ENCODE data around the gene SLC44A3. TPM values are rescaled to one million over a fixed set of nuclear protein-coding genes. Genes with fewer than 3 reads are reported as not detected.
"Not testable (repeated sequence)": the region's sequence is repeated elsewhere in the genome, so short reads cannot be mapped to it uniquely, and the experiment has no call there.

The SLC44A3 gene
- total RNA-seq, 2 experiments from 2014 or later: not detected

DNA sequence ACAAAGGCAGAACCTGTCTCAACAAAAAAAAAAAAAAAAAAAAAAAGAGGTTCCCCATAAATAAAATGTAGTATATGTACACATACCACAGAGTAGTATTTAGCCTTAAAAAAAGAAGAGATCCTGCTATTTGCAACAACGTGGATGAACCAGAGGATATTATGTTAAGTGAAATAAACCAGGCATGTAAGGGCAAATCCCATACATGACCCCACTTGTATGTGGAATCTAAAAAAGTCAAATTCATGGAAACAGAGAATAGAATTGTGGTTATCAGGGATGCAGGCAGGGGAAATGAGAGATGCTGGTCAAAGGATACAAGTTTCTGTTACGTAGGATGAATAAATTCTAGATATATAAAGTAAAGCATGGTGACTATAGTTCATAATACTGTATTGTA, 16.7 kb downstream of the SLC44A3 start:
- ATAC-seq: no peak
- H3K27ac Mint-ChIP-seq: no peak overlapping the region
- H3K9me3 Mint-ChIP-seq: no peaks in the 10 kb centered on the region
- ChIA-PET POLR2A (no interaction called here), CTCF (interaction anchor here (2.0 kb wide), 1 partner anchor 18 kb away, joined by 12 read pairs; no protein-coding TSS in a partner anchor)
- TF ChIP-seq CTCF (IDR thresholded peaks at IDR 0.05): no peak
- intact Hi-C loops (cut with micrococcal nuclease): no loop called here
- H3K4me3 Mint-ChIP-seq: no peak overlapping the region
- DNase-seq: no peak
- H3K4me1 Mint-ChIP-seq (ENCODE audit: low read depth): no peaks in the 10 kb centered on the region
- H3K36me3 Mint-ChIP-seq (ENCODE audit: low read depth): no peaks in the 10 kb centered on the region
- peaks cover 5% of the 10 kb centered on the region for H3K27me3 Mint-ChIP-seq

DNA sequence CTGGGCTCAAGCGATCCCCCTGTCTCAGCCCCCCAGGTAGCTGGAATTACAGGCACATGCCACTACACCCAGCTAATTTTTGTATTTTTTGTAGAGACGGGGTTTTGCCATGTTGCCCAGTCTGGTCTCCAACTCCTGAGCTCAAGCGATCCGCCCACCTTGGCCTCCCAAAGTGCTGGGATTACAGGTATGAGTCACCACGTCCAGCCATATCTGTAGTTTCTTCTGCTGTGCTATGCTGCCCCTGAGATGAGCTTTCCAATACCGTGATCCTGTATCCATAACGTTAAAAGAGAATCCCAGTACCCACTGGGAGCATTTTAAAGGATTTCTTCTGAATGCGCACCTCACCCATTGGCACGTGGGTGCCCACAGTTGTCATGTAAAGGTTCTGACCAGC, 20.2 kb downstream of the SLC44A3 start:
- not testable (repeated sequence) for ATAC-seq; H3K36me3 Mint-ChIP-seq (ENCODE audit: low read depth)
- CTCF ChIA-PET: interaction anchor here (1.3 to 1.6 kb wide), 2 partner anchors 203 to 244 kb away, joined by 3 to 4 read pairs; no protein-coding TSS in a partner anchor

DNA sequence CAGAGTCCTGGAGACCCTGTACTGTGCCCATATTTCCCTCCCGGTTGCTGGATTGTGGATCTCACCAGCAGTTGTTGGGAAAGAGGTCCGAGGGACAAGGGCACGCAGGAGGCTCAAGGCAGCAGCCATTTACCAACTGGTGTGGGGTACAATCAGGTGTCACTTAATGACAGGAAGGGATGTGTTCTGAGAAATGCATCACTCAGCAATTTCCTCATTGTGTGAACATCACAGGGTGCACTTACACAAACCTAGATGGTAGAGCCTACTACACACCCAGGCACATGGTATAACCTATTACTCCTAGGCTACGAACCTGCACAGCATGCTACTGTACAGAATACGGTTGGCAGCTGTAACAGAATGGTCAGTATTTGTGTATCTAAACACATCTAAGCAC, 20.7 kb downstream of the SLC44A3 start:
- TF ChIP-seq CTCF (IDR thresholded peaks at IDR 0.05): no peak
- Mint-ChIP-seq H3K4me1 (ENCODE audit: low read depth) (no peaks in the 10 kb centered on the region), H3K4me3 (no peak overlapping the region), H3K9me3 (no peaks in the 10 kb centered on the region), H3K27ac (no peak overlapping the region), H3K27me3 (peaks cover 4% of the 10 kb centered on the region), H3K36me3 (ENCODE audit: low read depth) (no peaks in the 10 kb centered on the region)
- ChIA-PET POLR2A (no interaction called here), CTCF (interaction anchor here (0.9 to 1.6 kb wide), 3 partner anchors 14 to 244 kb away, joined by 3 to 6 read pairs (median 4); no protein-coding TSS in a partner anchor)
- intact Hi-C loops (cut with micrococcal nuclease): loop anchor here (2.0 kb wide), 1 partner anchor 30 kb away; no protein-coding TSS in a partner anchor
- no peak for DNase-seq
- no peak for ATAC-seq

More for the DNA sequence above, 20.2 kb downstream of the SLC44A3 start:
- H3K9me3 Mint-ChIP-seq; H3K4me3 Mint-ChIP-seq; POLR2A ChIA-PET; DNase-seq; H3K27me3 Mint-ChIP-seq; H3K4me1 Mint-ChIP-seq (ENCODE audit: low read depth); H3K27ac Mint-ChIP-seq: not testable (repeated sequence)
- intact Hi-C loops (cut with micrococcal nuclease): loop anchor here (2.0 kb wide), 1 partner anchor 30 kb away; no protein-coding TSS in a partner anchor

DNA sequence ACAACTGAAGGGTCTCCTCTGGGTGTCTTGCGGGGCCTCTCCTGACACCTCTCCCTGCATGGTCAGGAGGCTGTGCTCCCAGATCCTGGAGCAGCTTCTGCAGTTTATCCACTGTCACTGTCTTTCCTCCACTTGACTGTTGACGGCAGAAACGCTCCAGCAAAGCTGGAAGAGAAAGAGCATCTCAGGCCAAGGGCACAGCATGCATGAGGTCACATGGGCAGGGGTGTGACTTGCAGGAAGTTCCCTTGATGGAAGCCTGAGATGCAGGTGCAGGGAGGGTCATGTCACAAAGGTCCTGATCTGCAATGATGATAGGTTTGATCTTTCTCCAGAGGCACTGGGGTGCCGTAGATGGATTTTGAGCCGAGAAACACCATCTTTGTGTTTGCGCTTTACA, 23.3 kb downstream of the SLC44A3 start:
- no peaks in the 10 kb centered on the region for H3K9me3 Mint-ChIP-seq
- no peaks in the 10 kb centered on the region for H3K4me1 Mint-ChIP-seq (ENCODE audit: low read depth)
- no peak overlapping the region for H3K4me3 Mint-ChIP-seq
- H3K27ac Mint-ChIP-seq: no peak overlapping the region
- peaks cover 2% of the 10 kb centered on the region for H3K27me3 Mint-ChIP-seq
- DNase-seq (peak; percentile 5), ATAC-seq (no peak)
- H3K36me3 Mint-ChIP-seq (ENCODE audit: low read depth): no peaks in the 10 kb centered on the region
- no peak for TF ChIP-seq CTCF (IDR thresholded peaks at IDR 0.05)
- POLR2A ChIA-PET: no interaction called here
- intact Hi-C loops (cut with micrococcal nuclease): no loop called here
- CTCF ChIA-PET: interaction anchor here (0.8 to 3.3 kb wide), 3 partner anchors 11 to 200 kb away, joined by 3 to 17 read pairs (median 3); no protein-coding TSS in a partner anchor

DNA sequence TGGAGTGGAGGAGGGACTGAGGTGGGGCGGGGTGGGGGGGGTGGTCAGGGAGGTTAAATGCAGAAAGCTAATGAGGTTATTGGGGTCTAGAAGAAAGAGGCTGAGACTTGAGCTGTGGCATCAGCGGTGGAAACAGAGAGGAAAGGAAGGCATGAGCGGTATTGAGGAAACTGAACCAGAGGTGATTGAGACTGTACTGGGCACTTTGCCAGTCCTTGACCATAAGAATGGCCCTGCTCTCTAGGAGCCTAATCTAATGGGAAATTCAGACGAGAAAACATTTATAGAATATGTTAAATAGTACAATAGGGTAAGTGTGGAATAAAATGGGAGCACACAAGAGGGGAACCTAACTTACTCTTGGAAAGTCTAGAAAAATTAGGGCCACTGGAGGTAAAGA, 23.7 kb downstream of the SLC44A3 start:
- CTCF ChIA-PET: interaction anchor here (1.0 to 3.3 kb wide), 2 partner anchors 11 to 200 kb away, joined by 3 to 17 read pairs; no protein-coding TSS in a partner anchor
- Mint-ChIP-seq H3K36me3 (ENCODE audit: low read depth) (no peaks in the 10 kb centered on the region), H3K27me3 (peaks cover 4% of the 10 kb centered on the region), H3K4me1 (ENCODE audit: low read depth) (no peaks in the 10 kb centered on the region), H3K9me3 (no peaks in the 10 kb centered on the region), H3K27ac (no peak overlapping the region), H3K4me3 (no peak overlapping the region)
- no peak for ATAC-seq
- no peak for TF ChIP-seq CTCF (IDR thresholded peaks at IDR 0.05)
- intact Hi-C loops (cut with micrococcal nuclease): no loop called here
- POLR2A ChIA-PET: interaction anchor here (1.3 kb wide), 1 partner anchor 18 kb away, joined by 3 read pairs; no protein-coding TSS in a partner anchor
- DNase-seq: no peak

Data from activated CD8-positive, alpha-beta T cell treated with anti-CD3 and anti-CD28 coated beads for 36 hours (primary cell).